SK-N-SH (cell line): ENCODE data around the gene PHYH. TPM values are rescaled to one million over a fixed set of nuclear protein-coding genes. Genes with fewer than 3 reads are reported as not detected.
"Not testable (repeated sequence)": the region's sequence is repeated elsewhere in the genome, so short reads cannot be mapped to it uniquely, and the experiment has no call there.

ENCODE experiments used
- CTCF ChIA-PET: fragments of 300-600, 350-600 bp; formaldehyde crosslinking; extraction: SDS; loops from one replicate; lab custom pipeline; 2021; lab: Yijun Ruan, JAX
- POLR2A ChIA-PET: fragments of 350-600 bp; sonication (Branson Sonifier 250); formaldehyde crosslinking; extraction: SDS; loops from one replicate; lab custom pipeline; 2020; ENCODE audit warnings: antibody characterized with exemption, inconsistent platforms; lab: Yijun Ruan, JAX
- DNase-seq: peaks from one replicate; pipeline ENCODE4 v3.0.0; 2012
- H2AFZ ChIP-seq: fragments of 200-600 bp; sonication (generic); 2 replicates; pipeline ENCODE4 v1.8.1; 2016; ENCODE audit warnings: antibody characterized with exemption, mild to moderate bottlenecking, low read depth
- H3F3A ChIP-seq: fragments of 200-600 bp; sonication (generic); replicated peaks from 2 replicates; pipeline ENCODE3; 2016; ENCODE audit warnings: antibody characterized with exemption, mild to moderate bottlenecking; ENCODE audit not compliant: insufficient read depth
- H3K27ac ChIP-seq, 2 experiments: fragments of 200-500 bp in 1 of 2; fragments of 200-600 bp in 1 of 2; sonication (Bioruptor generic) in 1 of 2; sonication (generic), shearing (Covaris generic) in 1 of 2; 2 replicates each; pipeline versions ENCODE4 v1.5.1 to v1.6.1; 2014 to 2016; ENCODE audit warnings: low read depth in 2 of 2, inconsistent platforms in 1 of 2, low read length in 1 of 2, mild to moderate bottlenecking in 1 of 2, mixed read lengths in 1 of 2
- H3K27me3 ChIP-seq: fragments of 200-600 bp; sonication (generic), shearing (Covaris generic); 2 replicates; pipeline ENCODE4 v1.6.1; 2016; ENCODE audit warnings: mixed run types; ENCODE audit not compliant: insufficient read depth
- H3K36me3 ChIP-seq, 2 experiments: fragments of 200-500 bp in 1 of 2; fragments of 200-600 bp in 1 of 2; sonication (Bioruptor generic) in 1 of 2; sonication (generic) in 1 of 2; replicated peaks in 1 of 2; 2 replicates each; pipeline versions ENCODE3 to v1.5.1; 2014 to 2016; ENCODE audit warnings: low read length in 1 of 2, mild to moderate bottlenecking in 1 of 2; ENCODE audit not compliant: insufficient read depth in 2 of 2, control insufficient read depth in 1 of 2
- H3K4me1 ChIP-seq, 2 experiments: fragments of 200-500 bp in 1 of 2; fragments of 200-600 bp in 1 of 2; sonication (Bioruptor generic) in 1 of 2; sonication (generic), shearing (Covaris generic) in 1 of 2; 2 replicates each; pipeline versions ENCODE4 v1.5.1 to v1.6.1; 2014 to 2016; ENCODE audit warnings: low read depth in 1 of 2, low read length in 1 of 2, mixed run types in 1 of 2; ENCODE audit not compliant: insufficient read depth in 2 of 2, control insufficient read depth in 1 of 2
- H3K4me2 ChIP-seq: fragments of 200-600 bp; sonication (generic), shearing (Covaris generic); 2 replicates; pipeline ENCODE4 v1.6.1; 2017; ENCODE audit warnings: mixed run types
- H3K4me3 ChIP-seq, 2 experiments: fragments of 200-500 bp in 1 of 2; fragments of 200-600 bp in 1 of 2; sonication (Bioruptor generic) in 1 of 2; sonication (generic), shearing (Covaris generic) in 1 of 2; 2 replicates each; pipeline versions ENCODE4 v1.5.1 to v1.8.1; 2014 to 2016; ENCODE audit warnings: low read depth in 2 of 2, inconsistent platforms in 1 of 2, low read length in 1 of 2, mild to moderate bottlenecking in 1 of 2, mixed read lengths in 1 of 2, moderate library complexity in 1 of 2
- H3K79me2 ChIP-seq: fragments of 200-600 bp; sonication (generic); 2 replicates; pipeline ENCODE4 v1.8.1; 2017; ENCODE audit warnings: mild to moderate bottlenecking; ENCODE audit not compliant: insufficient read depth
- H3K9ac ChIP-seq: fragments of 200-600 bp; sonication (generic); 2 replicates; pipeline ENCODE4 v1.6.1; 2017; ENCODE audit warnings: mixed run types
- H3K9me2 ChIP-seq: fragments of 200-600 bp; sonication (generic); 2 replicates; pipeline ENCODE4 v1.6.1; 2017; ENCODE audit warnings: mixed run types
- H3K9me3 ChIP-seq: fragments of 200-600 bp; sonication (generic); 2 replicates; pipeline ENCODE4 v1.6.1; 2017; ENCODE audit warnings: mixed run types, mild to moderate bottlenecking, moderate library complexity
- H4K20me1 ChIP-seq: fragments of 200-600 bp; sonication (generic); 2 replicates; pipeline ENCODE4 v1.6.1; 2017; ENCODE audit warnings: mild to moderate bottlenecking, mixed run types; ENCODE audit not compliant: insufficient read depth
- FOXJ3 ChIP-seq: sonication (generic); formaldehyde crosslinking; IDR thresholded peaks from 2 replicates; pipeline ENCODE4 v1.5.1; 2020; ENCODE audit warnings: mild to moderate bottlenecking, missing genetic modification reagents
- WGBS: methylation state at CpG from one replicate; pipeline ENCODE4 v1.1.6; 2017; ENCODE audit warnings: low lambda C conversion rate; 5-methylcytosine and 5-hydroxymethylcytosine counted together
- polyA plus RNA-seq, 3 experiments: library from polyadenylated mRNA; depleted of rRNA; stranded (reverse); fragments of >200 nt; gene quantifications; 2 replicates each; pipeline ENCODE4 v1.2.3, GENCODE V29; 2012
- TF ChIP-seq, protein P1 (sequence below): IDR thresholded peaks from 2 replicates; pipeline ENCODE4 v1.4.0; 2012; ENCODE audit warnings: low read depth, borderline replicate concordance
- TF ChIP-seq, protein P2 (sequence below): IDR thresholded peaks from 2 replicates; pipeline ENCODE4 v1.4.0; 2012; ENCODE audit warnings: low read depth
- TF ChIP-seq, protein P3 (sequence below): fragments of 150-350 bp; IDR thresholded peaks from 2 replicates; pipeline ENCODE4 v1.6.1; 2017; ENCODE audit warnings: antibody characterized with exemption, low read length, low read depth, borderline replicate concordance

PHYH gene
- polyA plus RNA-seq, 1 of the 3 experiments (the other 2 are of a cell fraction), result 16.2 TPM

DNA sequence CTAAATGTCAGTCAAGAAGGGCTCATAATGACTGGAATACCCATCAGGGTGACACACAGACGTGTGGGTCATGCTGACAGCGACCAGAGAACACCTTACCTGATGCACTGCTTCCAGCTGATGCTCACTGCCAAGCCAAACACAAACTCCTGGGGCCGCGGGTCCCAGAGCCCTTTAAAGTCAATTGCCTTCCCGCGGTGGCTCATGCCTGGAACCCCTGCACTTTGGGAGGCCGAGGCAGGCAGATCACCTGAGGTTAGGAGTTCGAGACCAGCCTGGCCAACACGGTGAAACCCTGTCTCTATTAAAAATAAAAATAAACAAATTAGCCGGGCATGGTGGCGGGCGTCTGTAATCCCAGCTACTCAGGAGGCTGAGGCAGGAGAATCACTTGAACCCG, 65.1 kb downstream of the PHYH start:
- H2AFZ ChIP-seq, H3K79me2 ChIP-seq, H3K36me3 ChIP-seq, H3K27me3 ChIP-seq, H3K9me2 ChIP-seq, H4K20me1 ChIP-seq, H3K9ac ChIP-seq, H3F3A ChIP-seq, H3K27ac ChIP-seq, H3K9me3 ChIP-seq, POLR2A ChIA-PET, H3K4me2 ChIP-seq, H3K4me3 ChIP-seq, DNase-seq: not testable (repeated sequence)
- peaks cover 0 to 19% of the 10 kb centered on the region in 2 experiments; a peak in 1 of 4 replicates for H3K4me1 ChIP-seq
- 66% methylated on average over 13 of the region's 13 CpGs for WGBS
- CTCF ChIA-PET, result interaction anchor here (1.5 kb wide), 1 partner anchor 67 kb away, joined by 3 read pairs; no protein-coding TSS in a partner anchor

DNA sequence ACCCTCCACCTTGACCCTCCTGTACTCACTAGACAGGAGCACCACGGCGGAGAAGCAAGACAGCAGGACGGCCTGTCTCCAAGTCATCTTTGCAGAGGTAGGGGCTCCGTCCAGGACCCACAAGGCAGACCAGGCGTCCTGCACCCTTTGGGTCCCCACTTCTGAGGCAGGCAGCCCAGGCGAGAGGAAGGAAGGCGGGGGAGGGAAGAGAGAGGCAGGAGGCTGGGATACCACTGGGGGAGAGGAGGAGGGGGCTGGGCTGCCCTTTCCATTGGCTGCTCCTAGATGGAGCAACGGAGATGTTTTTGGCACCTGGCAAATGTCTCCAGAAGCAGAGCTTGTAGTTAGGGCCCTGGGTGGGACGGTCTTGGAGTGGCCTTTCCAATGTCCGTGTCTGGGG, 65.7 kb downstream of the PHYH start, which contains the start of gene UCMA:
UCMA (minus strand) TSS at position 203 of the 400 bp plus-strand sequence; CDS start at position 87, 116 bp downstream.
- no peaks in the 10 kb centered on the region for H3K79me2 ChIP-seq
- POLR2A ChIA-PET, result no interaction called here
- 60% methylated on average over 7 of the region's 10 CpGs for WGBS

DNA sequence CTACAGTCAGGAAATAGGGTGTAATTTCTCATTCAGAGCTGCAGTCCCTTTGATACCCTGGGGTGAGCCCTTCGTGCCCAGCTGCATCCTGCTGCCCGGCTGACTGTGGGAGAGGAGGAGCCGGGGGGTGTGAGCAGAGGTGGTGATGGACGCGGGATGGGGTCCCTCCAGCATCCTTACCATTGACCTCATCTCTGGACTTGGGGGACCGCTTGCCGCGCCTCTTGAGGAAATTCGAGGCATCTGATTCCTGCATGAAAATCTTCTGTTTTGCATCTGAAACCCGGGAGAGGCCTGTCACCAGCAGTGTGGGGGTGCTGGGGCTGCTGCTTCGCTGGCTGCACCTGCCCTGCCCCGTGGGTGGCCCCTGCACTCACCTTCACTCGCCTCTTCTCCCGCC, 66.5 kb downstream of the PHYH start:
- no peak overlapping the region for H3K4me2 ChIP-seq
- no peak overlapping the region for H2AFZ ChIP-seq
- WGBS, result 69% methylated on average over 10 of the region's 14 CpGs
- ChIA-PET CTCF (interaction anchor here (1.2 kb wide), 2 partner anchors 8 to 69 kb away, joined by 3 to 5 read pairs; no protein-coding TSS in a partner anchor), POLR2A (no interaction called here)
- TF ChIP-seq, protein P1, sequence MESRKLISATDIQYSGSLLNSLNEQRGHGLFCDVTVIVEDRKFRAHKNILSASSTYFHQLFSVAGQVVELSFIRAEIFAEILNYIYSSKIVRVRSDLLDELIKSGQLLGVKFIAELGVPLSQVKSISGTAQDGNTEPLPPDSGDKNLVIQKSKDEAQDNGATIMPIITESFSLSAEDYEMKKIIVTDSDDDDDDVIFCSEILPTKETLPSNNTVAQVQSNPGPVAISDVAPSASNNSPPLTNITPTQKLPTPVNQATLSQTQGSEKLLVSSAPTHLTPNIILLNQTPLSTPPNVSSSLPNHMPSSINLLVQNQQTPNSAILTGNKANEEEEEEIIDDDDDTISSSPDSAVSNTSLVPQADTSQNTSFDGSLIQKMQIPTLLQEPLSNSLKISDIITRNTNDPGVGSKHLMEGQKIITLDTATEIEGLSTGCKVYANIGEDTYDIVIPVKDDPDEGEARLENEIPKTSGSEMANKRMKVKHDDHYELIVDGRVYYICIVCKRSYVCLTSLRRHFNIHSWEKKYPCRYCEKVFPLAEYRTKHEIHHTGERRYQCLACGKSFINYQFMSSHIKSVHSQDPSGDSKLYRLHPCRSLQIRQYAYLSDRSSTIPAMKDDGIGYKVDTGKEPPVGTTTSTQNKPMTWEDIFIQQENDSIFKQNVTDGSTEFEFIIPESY, result no peak
- TF ChIP-seq, protein P2, sequence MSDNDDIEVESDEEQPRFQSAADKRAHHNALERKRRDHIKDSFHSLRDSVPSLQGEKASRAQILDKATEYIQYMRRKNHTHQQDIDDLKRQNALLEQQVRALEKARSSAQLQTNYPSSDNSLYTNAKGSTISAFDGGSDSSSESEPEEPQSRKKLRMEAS, result no peak
- TF ChIP-seq FOXJ3 (CRISPR knock-in tag), result no peak
- H3K9me2 ChIP-seq, result no peaks in the 10 kb centered on the region
- peak; percentile 27 for DNase-seq
- no peaks in the 10 kb centered on the region for H3K9me3 ChIP-seq
- no peaks in the 10 kb centered on the region for H3K79me2 ChIP-seq
- no peak overlapping the region for H3K9ac ChIP-seq
- H3K4me1 ChIP-seq, result peaks cover 0 to 19% of the 10 kb centered on the region in 2 experiments; a peak in 1 of 4 replicates
- no peaks in the 10 kb centered on the region for H4K20me1 ChIP-seq
- H3K4me3 ChIP-seq, result no peak overlapping the region
- no peaks in the 10 kb centered on the region for H3K36me3 ChIP-seq
- no peaks in the 10 kb centered on the region for H3F3A ChIP-seq
- no peaks in the 10 kb centered on the region for H3K27me3 ChIP-seq
- H3K27ac ChIP-seq, result no peak overlapping the region

More for the DNA sequence above, 65.7 kb downstream of the PHYH start, which contains the start of gene UCMA:
- no peaks in the 10 kb centered on the region for H3K36me3 ChIP-seq
- H3K27me3 ChIP-seq, result no peaks in the 10 kb centered on the region
- DNase-seq, result no peak
- no peaks in the 10 kb centered on the region for H4K20me1 ChIP-seq
- no peak within 1 kb of the TSS for H2AFZ ChIP-seq
- no peaks in the 10 kb centered on the region for H3K9me3 ChIP-seq
- no peaks in the 10 kb centered on the region for H3F3A ChIP-seq
- CTCF ChIA-PET, result interaction anchor here (1.2 to 1.5 kb wide), 2 partner anchors 9 to 68 kb away, joined by 3 read pairs; no protein-coding TSS in a partner anchor
- no peak within 1 kb of the TSS for H3K27ac ChIP-seq
- H3K9me2 ChIP-seq, result no peaks in the 10 kb centered on the region
- no peak within 1 kb of the TSS for H3K9ac ChIP-seq
- no peak within 1 kb of the TSS for H3K4me3 ChIP-seq
- H3K4me1 ChIP-seq, result peaks cover 0 to 19% of the 10 kb centered on the region in 2 experiments; a peak in 1 of 4 replicates
- H3K4me2 ChIP-seq, result no peak within 1 kb of the TSS
- TF ChIP-seq, protein P3, sequence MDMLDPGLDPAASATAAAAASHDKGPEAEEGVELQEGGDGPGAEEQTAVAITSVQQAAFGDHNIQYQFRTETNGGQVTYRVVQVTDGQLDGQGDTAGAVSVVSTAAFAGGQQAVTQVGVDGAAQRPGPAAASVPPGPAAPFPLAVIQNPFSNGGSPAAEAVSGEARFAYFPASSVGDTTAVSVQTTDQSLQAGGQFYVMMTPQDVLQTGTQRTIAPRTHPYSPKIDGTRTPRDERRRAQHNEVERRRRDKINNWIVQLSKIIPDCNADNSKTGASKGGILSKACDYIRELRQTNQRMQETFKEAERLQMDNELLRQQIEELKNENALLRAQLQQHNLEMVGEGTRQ, result no peak
